RWPE1 (cell line): ENCODE data around the gene PZP.

Experiments used
- CTCF ChIA-PET: fragments of 350-600 bp; sonication (Branson Sonifier 250); formaldehyde crosslinking; extraction: SDS; loops from one replicate; lab custom pipeline; 2021; lab: Yijun Ruan, JAX
- POLR2A ChIA-PET: fragments of 400-600 bp; formaldehyde crosslinking; extraction: SDS; loops from one replicate; lab custom pipeline; 2020; ENCODE audit warnings: antibody characterized with exemption; ENCODE audit not compliant: low non-redundant PET; lab: Yijun Ruan, JAX
- DNase-seq: peaks from one replicate; pipeline ENCODE4 v3.0.0; 2012; ENCODE audit warnings: low spot score
- H3K27ac ChIP-seq: fragments of 450-650 bp; 2 replicates; pipeline ENCODE4 v1.5.1; 2017
- TF ChIP-seq, protein P1 (sequence below): fragments of 450-650 bp; conservative IDR thresholded peaks from 2 replicates; pipeline ENCODE4 v1.5.1; 2017; ENCODE audit warnings: low read depth, mild to moderate bottlenecking

Gene PZP

DNA sequence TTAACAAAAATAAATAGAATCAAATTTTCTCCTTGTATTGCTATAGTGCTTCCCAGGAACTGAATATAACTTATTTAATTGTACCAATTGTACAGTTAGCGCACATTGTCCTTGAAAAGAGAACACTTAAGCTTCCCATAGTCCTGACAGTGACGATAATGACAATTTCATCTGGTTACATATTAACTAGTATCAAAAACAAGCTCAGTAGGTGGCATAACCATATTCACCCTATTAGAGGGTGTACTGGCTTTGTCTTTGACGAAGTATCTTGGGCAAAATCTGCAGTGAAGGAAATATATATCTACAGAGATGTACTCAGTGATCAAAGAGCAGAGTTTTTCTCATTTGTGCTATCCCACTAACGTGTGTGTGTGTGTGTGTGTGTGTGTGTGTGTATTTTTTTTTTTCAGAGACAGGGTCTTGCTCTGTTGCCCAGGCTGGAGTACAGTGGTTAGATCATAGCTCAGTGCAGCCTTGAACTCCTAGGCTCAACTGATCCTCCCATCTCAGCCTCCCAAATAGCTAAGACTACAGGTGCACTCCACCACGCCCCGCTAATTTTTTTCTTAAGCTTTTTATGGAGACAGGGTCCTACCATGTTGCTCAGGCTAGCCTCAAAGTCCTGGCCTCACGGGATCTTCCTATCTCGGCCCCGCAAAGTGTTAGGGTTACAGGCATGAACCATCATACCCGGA, 87.6 kb downstream of the PZP start:
- POLR2A ChIA-PET: no interaction called here
- CTCF ChIA-PET: no interaction called here
- H3K27ac ChIP-seq: no peak overlapping the region
- no peak for DNase-seq
- TF ChIP-seq, protein P1, sequence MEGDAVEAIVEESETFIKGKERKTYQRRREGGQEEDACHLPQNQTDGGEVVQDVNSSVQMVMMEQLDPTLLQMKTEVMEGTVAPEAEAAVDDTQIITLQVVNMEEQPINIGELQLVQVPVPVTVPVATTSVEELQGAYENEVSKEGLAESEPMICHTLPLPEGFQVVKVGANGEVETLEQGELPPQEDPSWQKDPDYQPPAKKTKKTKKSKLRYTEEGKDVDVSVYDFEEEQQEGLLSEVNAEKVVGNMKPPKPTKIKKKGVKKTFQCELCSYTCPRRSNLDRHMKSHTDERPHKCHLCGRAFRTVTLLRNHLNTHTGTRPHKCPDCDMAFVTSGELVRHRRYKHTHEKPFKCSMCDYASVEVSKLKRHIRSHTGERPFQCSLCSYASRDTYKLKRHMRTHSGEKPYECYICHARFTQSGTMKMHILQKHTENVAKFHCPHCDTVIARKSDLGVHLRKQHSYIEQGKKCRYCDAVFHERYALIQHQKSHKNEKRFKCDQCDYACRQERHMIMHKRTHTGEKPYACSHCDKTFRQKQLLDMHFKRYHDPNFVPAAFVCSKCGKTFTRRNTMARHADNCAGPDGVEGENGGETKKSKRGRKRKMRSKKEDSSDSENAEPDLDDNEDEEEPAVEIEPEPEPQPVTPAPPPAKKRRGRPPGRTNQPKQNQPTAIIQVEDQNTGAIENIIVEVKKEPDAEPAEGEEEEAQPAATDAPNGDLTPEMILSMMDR: no peak

DNA sequence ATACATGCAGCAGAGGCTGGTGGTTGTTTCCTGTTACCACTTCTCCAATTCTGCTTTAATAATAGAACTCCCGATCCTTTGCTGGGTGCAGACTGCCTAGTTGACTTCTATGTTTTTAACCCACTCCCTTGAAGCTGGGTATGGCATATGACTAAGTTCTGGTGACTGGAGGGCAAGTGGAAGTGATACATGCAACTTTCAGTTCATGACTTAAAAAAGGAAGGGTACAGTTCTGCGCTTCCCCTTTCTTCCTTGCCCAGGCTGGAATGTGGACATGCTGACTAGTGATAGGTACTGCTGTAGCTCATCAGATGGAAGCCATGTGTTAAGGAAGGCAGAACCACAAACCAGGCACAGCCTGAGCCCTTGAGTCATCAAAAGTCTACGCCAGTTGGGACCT, 90.0 kb downstream of the PZP start:
- ChIA-PET POLR2A (no interaction called here), CTCF (no interaction called here)
- DNase-seq: no peak
- H3K27ac ChIP-seq: no peak overlapping the region
- TF ChIP-seq, protein P1: no peak

DNA sequence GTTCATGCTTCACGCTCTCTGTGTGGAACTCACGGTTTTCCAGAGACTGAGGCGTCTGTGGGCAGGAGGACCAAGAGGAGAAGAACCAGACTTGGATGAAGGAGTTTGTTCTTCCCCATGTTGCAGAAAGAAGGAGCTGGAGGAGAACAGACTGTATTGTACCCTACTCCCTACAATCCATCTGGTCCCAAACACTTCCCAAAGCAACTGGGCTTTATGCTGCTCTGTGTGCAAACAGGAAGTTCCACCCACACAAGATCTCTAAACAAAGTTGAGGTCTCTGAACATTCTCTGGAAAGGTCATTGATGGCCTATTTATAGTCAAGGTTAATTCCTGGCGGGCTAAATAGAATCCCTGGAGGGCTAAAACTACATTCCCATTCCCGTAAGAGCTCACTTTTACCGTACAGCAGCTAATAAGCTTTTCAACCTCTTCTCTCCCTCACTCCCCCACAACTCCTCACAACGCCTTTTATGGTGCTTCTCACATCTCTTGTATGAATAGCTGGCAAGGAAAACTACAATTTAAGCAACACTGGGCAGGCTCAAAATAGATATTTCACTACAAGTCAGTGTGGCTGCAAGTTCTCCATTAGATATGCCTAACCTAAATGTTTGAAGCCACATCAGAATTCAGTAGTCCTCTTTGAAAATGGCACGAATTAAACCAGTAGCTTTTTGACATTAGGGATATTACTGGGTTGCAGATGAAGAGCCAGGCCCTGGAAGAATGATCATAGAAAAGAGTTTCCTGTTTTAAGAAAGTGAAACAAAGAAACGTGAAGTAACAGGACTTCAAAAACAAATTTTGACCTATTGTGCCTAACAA, 92.2 kb downstream of the PZP start, which contains the start of gene A2M:
A2M (minus strand) TSS at position 189 of the 829 bp plus-strand sequence; CDS start at position 119, 70 bp downstream.
- DNase-seq: no peak
- no peak within 1 kb of the TSS for H3K27ac ChIP-seq
- TF ChIP-seq, protein P1: no peak
- POLR2A ChIA-PET: no interaction called here
- CTCF ChIA-PET: no interaction called here

DNA sequence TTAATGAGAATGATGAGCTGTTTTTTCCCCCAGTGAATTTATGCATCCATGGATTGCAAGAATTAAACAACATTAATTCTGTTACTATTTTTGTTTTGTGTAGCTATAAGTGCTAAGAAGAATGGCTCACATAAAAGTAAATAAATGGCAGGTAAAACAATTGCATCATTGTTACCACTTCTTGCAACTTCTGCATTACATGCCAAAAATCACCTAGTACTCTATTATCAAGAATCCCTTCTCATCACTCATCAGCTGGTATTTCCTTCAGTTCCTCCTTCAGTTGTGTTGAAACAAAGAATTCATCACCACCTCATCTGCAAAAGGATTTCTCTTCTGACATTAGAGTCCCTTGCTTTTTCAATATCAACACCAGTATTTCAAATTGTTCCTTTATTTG, 93.2 kb downstream of the PZP start:
- no peak for DNase-seq
- ChIA-PET CTCF (no interaction called here), POLR2A (no interaction called here)
- TF ChIP-seq, protein P1: no peak
- H3K27ac ChIP-seq: no peak overlapping the region

DNA sequence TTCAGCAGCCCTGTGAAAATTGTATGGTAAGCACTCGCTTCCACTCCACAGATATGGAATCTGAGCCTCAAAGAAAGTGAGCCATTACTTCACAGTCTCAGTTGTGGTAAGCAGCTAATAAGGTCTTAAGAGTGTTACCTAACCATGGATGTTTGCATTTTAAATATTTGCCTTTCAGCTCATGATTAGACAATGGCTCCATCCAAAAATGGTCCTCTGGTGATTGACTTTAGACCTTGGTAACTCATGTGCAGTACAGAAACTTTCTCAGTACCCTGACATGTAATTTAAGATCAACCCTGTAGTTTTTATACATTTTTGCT, 94.2 kb downstream of the PZP start:
- CTCF ChIA-PET: interaction anchor here (0.6 kb wide), 1 partner anchor 73 kb away, joined by 4 read pairs; no protein-coding TSS in a partner anchor

DNA sequence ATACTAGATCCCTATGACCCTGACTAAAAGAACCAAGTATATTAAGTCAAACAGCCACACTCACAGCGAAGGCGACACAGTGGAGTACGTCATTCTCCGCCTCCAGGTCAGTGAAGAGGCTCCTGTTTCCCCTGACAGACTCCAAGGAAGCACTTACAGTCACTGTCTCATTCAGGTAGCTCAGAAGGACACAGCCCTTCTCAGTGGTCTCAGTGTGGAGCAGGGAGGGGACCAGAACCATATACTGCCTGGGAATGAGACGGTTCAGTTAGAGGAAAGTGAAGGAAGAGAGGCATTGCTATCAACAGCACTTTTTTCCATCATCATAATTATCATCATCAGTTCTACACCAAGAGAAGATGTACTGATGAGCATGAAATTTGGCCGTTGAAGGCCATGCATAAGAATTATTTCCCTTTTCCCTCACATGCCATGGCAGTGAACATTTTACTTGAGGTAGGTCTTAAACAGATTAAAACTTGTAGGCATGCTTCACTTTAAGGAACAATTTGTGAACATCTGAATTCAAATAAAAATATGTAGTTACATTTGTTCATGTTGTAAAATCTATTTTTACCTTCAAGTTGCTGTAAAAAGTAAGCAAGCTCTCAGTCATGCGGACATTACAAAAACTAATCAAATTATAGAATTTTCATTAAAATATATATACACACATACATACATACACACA, 94.8 kb downstream of the PZP start:
- no peak overlapping the region for H3K27ac ChIP-seq
- ChIA-PET POLR2A (no interaction called here), CTCF (no interaction called here)
- DNase-seq: no peak
- TF ChIP-seq, protein P1: no peak

More for the DNA sequence above, 94.2 kb downstream of the PZP start:
- no peak overlapping the region for H3K27ac ChIP-seq
- TF ChIP-seq, protein P1: no peak
- POLR2A ChIA-PET: no interaction called here
- no peak for DNase-seq
